HG03045 (cell line): Measurements from ENCODE around the gene GRAP.
"Not testable (repeated sequence)": the region's sequence is repeated elsewhere in the genome, so short reads cannot be mapped to it uniquely, and the experiment has no call there.

ENCODE experiments used
- ATAC-seq: cut with Tn5 transposase; IDR thresholded peaks from one replicate; pipeline ENCODE4 v1.9.1; 2021; ENCODE audit warnings: mild to moderate bottlenecking, moderate library complexity; ENCODE audit not compliant: unreplicated experiment

Gene GRAP

GRCh38 chr17:19046782-19047375, at the start of gene GRAP:
GRAP (minus strand) TSS chr17:19046957; CDS start chr17:19046926, 31 bp downstream.
- not testable (repeated sequence) for ATAC-seq

GRCh38 chr17:19093684-19094438, 47.1 kb upstream of the GRAP start:
- ATAC-seq = not testable (repeated sequence)

GRCh38 chr17:19092737-19093683, 46.3 kb upstream of the GRAP start:
- not testable (repeated sequence) for ATAC-seq

GRCh38 chr17:19090058-19090772, 43.5 kb upstream of the GRAP start:
- not testable (repeated sequence) for ATAC-seq

- not testable (repeated sequence) for ATAC-seq
Measured at GRCh38 chr17:19088804-19089685, 42.3 kb upstream of the GRAP start.

GRCh38 chr17:19077386-19077785, 30.6 kb upstream of the GRAP start:
- not testable (repeated sequence) for ATAC-seq

- peak; percentile 53 for ATAC-seq
Measured at GRCh38 chr17:19076398-19077192, 29.8 kb upstream of the GRAP start.

- ATAC-seq = peak; percentile 78
Measured at GRCh38 chr17:19070318-19071168, 23.8 kb upstream of the GRAP start.

GRCh38 chr17:19064378-19064777, 17.6 kb upstream of the GRAP start:
- not testable (repeated sequence) for ATAC-seq

- ATAC-seq = peak; percentile 25
Measured at GRCh38 chr17:19063326-19063956, 16.7 kb upstream of the GRAP start.

- peak; percentile 69 for ATAC-seq
Measured at GRCh38 chr17:19062718-19063325, 16.1 kb upstream of the GRAP start.

GRCh38 chr17:19062009-19062717, 15.4 kb upstream of the GRAP start:
- peak; percentile 60 for ATAC-seq

GRCh38 chr17:19055447-19055846, 8.7 kb upstream of the GRAP start:
- not testable (repeated sequence) for ATAC-seq

- not testable (repeated sequence) for ATAC-seq
Measured at GRCh38 chr17:19048826-19049225, 2.1 kb upstream of the GRAP start.

GRCh38 chr17:19047510-19047909, 753 bp upstream of the GRAP start:
- ATAC-seq = not testable (repeated sequence)

GRCh38 chr17:19044643-19045042, 2.1 kb downstream of the GRAP start:
- not testable (repeated sequence) for ATAC-seq
